Muscle layer of duodenum (tissue), 2 donors: ENCODE data around the gene ST3GAL6.

Source experiments
- H3K27ac ChIP-seq: one replicate; pipeline ENCODE4 v1.7.0; 2013; ENCODE audit warnings: mild to moderate bottlenecking, low read length
- H3K27me3 ChIP-seq: one replicate; pipeline ENCODE4 v1.7.0; 2013; ENCODE audit warnings: low read depth, mild to moderate bottlenecking, control low read depth, low read length
- H3K36me3 ChIP-seq, 2 donors: one replicate each; pipeline ENCODE4 v1.7.0; 2013; ENCODE audit warnings: low read length in 2 of 2, control low read depth in 1 of 2, mild to moderate bottlenecking in 1 of 2; ENCODE audit not compliant: insufficient read depth in 2 of 2, control insufficient read depth in 1 of 2
- H3K4me1 ChIP-seq, 2 donors: one replicate each; pipeline ENCODE4 v1.7.0; 2013; ENCODE audit warnings: low read length in 2 of 2, mild to moderate bottlenecking in 2 of 2, control low read depth in 1 of 2, moderate library complexity in 1 of 2; ENCODE audit not compliant: insufficient read depth in 2 of 2, control insufficient read depth in 1 of 2
- H3K4me3 ChIP-seq, 2 donors: one replicate each; pipeline ENCODE4 v1.7.0; 2013; ENCODE audit warnings: low read length in 2 of 2, low read depth in 1 of 2, mild to moderate bottlenecking in 1 of 2
- H3K9me3 ChIP-seq, 2 donors: one replicate each; pipeline ENCODE4 v1.7.0; 2013; ENCODE audit warnings: low read length in 2 of 2, control low read depth in 1 of 2, mild to moderate bottlenecking in 1 of 2; ENCODE audit not compliant: control insufficient read depth in 1 of 2
- donor health status: healthy.

ST3GAL6 gene

GRCh38 chr3:98806521-98806920 is 43.4 kb downstream of the ST3GAL6 start:
- Histone ChIP-seq H3K27me3 (no peaks in the 10 kb centered on the region), H3K27ac (no peak overlapping the region), H3K4me1 (no peaks in the 10 kb centered on the region), H3K4me3 (no peak overlapping the region), H3K9me3 (no peaks in the 10 kb centered on the region), H3K36me3 (peaks cover 18 to 24% of the 10 kb centered on the region in 2 donors)

DNA sequence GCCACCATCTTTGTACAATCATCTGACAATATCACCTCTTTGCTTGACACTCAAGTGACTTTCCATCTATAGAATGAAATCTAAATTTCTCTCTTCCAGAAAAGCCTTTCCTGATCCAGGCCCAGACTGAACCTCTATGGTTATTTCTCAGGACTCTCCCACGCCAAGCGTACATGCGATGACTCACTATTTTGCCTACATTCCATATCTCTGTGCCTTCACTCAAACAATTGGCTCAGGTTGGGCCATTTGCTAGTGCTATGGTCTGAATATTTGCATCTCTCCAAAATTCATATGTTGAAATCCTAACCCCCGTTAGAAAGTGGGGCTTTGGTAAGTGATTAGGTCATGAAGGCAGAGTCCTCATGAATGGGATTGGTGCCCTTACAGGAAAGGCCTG is 43.9 kb downstream of the ST3GAL6 start:
- peaks cover 18 to 22% of the 10 kb centered on the region in 2 donors for H3K36me3 ChIP-seq
- no peaks in the 10 kb centered on the region for H3K4me1 ChIP-seq
- no peaks in the 10 kb centered on the region for H3K9me3 ChIP-seq
- H3K4me3 ChIP-seq: no peak overlapping the region
- H3K27me3 ChIP-seq: no peaks in the 10 kb centered on the region
- no peak overlapping the region for H3K27ac ChIP-seq

DNA sequence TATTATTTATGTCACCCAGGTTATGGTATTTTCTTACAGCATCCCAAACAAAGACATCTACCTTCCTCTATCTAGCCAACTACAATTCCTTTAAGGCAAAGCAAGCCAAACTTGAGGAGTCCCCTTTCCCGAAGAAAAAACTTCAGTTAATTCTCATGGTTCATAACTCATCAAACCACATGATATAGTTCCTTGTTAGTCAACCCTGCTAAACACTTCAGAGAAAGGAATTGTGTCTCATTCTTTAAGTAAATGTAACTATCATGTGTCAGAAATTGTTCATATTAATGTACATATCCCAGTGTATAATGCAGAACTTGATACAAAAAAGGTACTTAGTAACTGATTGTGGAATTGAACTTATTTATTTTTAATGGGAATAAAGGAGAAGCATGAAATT is 44.4 kb downstream of the ST3GAL6 start:
- Histone ChIP-seq H3K4me3 (no peak overlapping the region), H3K36me3 (peaks cover 18 to 22% of the 10 kb centered on the region in 2 donors), H3K4me1 (no peaks in the 10 kb centered on the region), H3K9me3 (no peaks in the 10 kb centered on the region), H3K27me3 (no peaks in the 10 kb centered on the region), H3K27ac (no peak overlapping the region)

DNA sequence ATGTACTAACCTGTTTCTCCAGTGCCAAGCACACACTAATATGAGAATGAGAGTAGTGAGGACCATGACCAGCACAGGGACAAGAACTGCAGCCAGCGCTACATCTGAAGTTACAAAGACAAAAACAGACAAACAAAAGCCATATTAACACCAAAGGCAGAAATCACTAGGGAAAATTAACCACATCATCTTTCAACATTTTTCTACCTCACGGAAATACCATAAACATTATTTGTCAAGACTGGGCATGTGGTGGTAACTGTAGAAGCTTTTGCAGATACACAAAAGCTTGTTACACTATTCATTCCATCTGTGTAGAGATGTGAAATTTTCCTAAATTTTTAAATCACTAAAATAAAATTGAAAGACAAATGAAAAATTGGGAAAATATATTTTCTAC is 44.9 kb downstream of the ST3GAL6 start:
- Histone ChIP-seq H3K27ac (no peak overlapping the region), H3K9me3 (no peaks in the 10 kb centered on the region), H3K4me1 (no peaks in the 10 kb centered on the region), H3K4me3 (no peak overlapping the region), H3K27me3 (no peaks in the 10 kb centered on the region), H3K36me3 (peaks cover 18 to 22% of the 10 kb centered on the region in 2 donors)

DNA sequence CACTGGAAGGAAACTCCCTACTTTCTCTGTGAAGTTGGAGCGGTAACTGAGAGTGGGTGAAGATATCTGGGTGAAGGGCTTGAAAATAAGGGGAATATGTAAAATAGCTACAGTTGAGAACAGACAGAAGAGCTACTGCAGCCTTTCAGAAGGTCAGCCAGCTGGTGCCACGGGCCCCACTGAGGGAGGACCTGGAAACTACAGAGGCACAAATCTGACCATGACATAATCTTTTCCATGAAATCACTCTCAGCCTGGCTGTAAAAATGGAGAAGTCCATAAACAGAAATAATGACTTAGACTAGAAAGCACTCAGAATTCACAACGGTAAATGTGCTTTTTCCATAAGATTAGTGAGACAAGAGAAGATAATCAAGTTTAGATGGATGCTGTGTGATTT is 46.4 kb downstream of the ST3GAL6 start:
- H3K27ac ChIP-seq: no peak overlapping the region
- H3K4me1 ChIP-seq: no peaks in the 10 kb centered on the region
- no peaks in the 10 kb centered on the region for H3K27me3 ChIP-seq
- no peaks in the 10 kb centered on the region for H3K9me3 ChIP-seq
- peaks cover 18 to 22% of the 10 kb centered on the region in 2 donors for H3K36me3 ChIP-seq
- no peak overlapping the region for H3K4me3 ChIP-seq

GRCh38 chr3:98811048-98811447 is 47.9 kb downstream of the ST3GAL6 start:
- no peaks in the 10 kb centered on the region for H3K27me3 ChIP-seq
- H3K4me3 ChIP-seq: no peak overlapping the region
- no peaks in the 10 kb centered on the region for H3K4me1 ChIP-seq
- peaks cover 14 to 15% of the 10 kb centered on the region in 2 donors for H3K36me3 ChIP-seq
- H3K9me3 ChIP-seq: no peaks in the 10 kb centered on the region
- H3K27ac ChIP-seq: no peak overlapping the region

GRCh38 chr3:98812851-98813374 is 49.8 kb downstream of the ST3GAL6 start:
- no peaks in the 10 kb centered on the region for H3K27me3 ChIP-seq
- H3K4me1 ChIP-seq: peaks cover 0 to 4% of the 10 kb centered on the region in 2 donors
- no peaks in the 10 kb centered on the region for H3K36me3 ChIP-seq
- no peaks in the 10 kb centered on the region for H3K9me3 ChIP-seq
- H3K4me3 ChIP-seq: no peak overlapping the region
- H3K27ac ChIP-seq: no peak overlapping the region

GRCh38 chr3:98814817-98815420 is 51.8 kb downstream of the ST3GAL6 start:
- Histone ChIP-seq H3K27me3 (no peaks in the 10 kb centered on the region), H3K36me3 (no peaks in the 10 kb centered on the region), H3K4me1 (peaks cover 0 to 4% of the 10 kb centered on the region in 2 donors), H3K4me3 (no peak overlapping the region), H3K27ac (no peak overlapping the region), H3K9me3 (no peaks in the 10 kb centered on the region)

DNA sequence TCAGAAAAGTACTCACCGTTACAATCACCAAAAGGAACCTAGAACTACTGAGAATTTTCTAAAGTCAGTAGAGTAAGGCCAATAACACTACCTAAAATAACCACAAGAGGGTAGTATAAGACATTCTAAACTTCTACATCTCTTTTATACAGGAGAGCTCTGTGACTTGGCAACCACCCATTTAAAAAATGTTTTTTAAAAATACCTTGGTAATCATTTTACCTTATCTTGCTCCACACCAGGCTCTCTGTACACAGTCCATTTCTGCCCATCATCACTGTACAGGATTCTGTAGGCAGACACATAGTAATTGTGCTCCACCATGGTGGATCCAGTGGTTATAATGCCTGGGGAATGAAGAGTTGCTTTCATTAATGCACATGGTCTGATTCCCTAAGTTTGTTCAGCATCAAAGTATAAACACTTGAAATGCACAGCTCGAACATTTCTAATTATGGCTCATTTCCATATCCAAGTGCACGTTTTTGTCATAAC is 54.5 kb downstream of the ST3GAL6 start:
- peaks cover 0 to 4% of the 10 kb centered on the region in 2 donors for H3K4me1 ChIP-seq
- H3K36me3 ChIP-seq: no peaks in the 10 kb centered on the region
- no peak overlapping the region for H3K4me3 ChIP-seq
- H3K9me3 ChIP-seq: no peaks in the 10 kb centered on the region
- H3K27me3 ChIP-seq: no peaks in the 10 kb centered on the region
- H3K27ac ChIP-seq: no peak overlapping the region

- Histone ChIP-seq H3K4me1 (peaks cover 0 to 4% of the 10 kb centered on the region in 2 donors), H3K27me3 (no peaks in the 10 kb centered on the region), H3K36me3 (no peaks in the 10 kb centered on the region), H3K4me3 (no peak overlapping the region), H3K27ac (no peak overlapping the region), H3K9me3 (no peaks in the 10 kb centered on the region)
Observed at GRCh38 chr3:98821063-98821462, 57.9 kb downstream of the ST3GAL6 start.

DNA sequence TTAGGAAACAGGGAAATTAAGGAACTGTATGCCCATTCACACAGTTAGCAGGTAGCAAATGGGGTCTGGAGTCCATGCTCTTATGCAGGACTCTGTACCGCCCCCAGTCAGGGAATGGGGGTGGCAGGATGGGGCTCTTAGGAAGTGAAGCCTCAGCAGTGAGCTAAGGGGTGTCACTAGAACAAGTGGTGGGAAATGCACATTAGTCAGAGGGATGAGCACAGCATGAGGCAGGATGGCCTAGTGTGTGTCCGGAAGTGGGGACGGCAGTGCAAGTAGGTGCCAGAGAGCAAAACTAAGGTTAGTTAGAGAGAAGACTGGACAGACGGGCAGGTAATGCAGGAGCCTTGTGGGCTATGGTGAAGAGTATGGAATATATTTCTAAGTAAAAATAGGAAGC is 60.7 kb downstream of the ST3GAL6 start:
- Histone ChIP-seq H3K4me3 (no peak overlapping the region), H3K27ac (no peak overlapping the region), H3K27me3 (no peaks in the 10 kb centered on the region), H3K9me3 (no peaks in the 10 kb centered on the region), H3K4me1 (no peaks in the 10 kb centered on the region), H3K36me3 (no peaks in the 10 kb centered on the region)

GRCh38 chr3:98824256-98824655 is 61.1 kb downstream of the ST3GAL6 start:
- Histone ChIP-seq H3K27me3 (no peaks in the 10 kb centered on the region), H3K9me3 (no peaks in the 10 kb centered on the region), H3K4me3 (no peak overlapping the region), H3K36me3 (no peaks in the 10 kb centered on the region), H3K4me1 (no peaks in the 10 kb centered on the region), H3K27ac (no peak overlapping the region)
